A673 (cell line): ENCODE data around the gene PYGO2. TPM values are rescaled to one million over a fixed set of nuclear protein-coding genes. Genes with fewer than 3 reads are reported as not detected.
A peak's percentile ranks its signal among the peaks of the same experiment; 100 is the strongest.

Experiments used
- BruUV-seq: library from RNA; stranded (reverse); fragments of 400-500 nt; replicated peaks from 2 replicates; lab custom pipeline; 2021; lab: Mats Ljungman, UMichigan
- CTCF ChIA-PET: fragments of 300-600 bp; sonication (Branson Sonifier 250); formaldehyde crosslinking; loops from one replicate; lab custom pipeline; 2022; ENCODE audit warnings: antibody characterized with exemption; lab: Charles Lee
- POLR2A ChIA-PET: fragments of 300-600 bp; sonication (Branson Sonifier 250); formaldehyde crosslinking; loops from one replicate; lab custom pipeline; 2022; ENCODE audit warnings: antibody characterized with exemption; ENCODE audit not compliant: low non-redundant PET; lab: Charles Lee
- DNase-seq: peaks from one replicate; pipeline ENCODE4 v3.0.0-alpha.2; 2015; ENCODE audit warnings: low spot score
- H3K27ac ChIP-seq: fragments of 200-600 bp; sonication (generic); 2 replicates; pipeline ENCODE4 v1.5.1; 2016; ENCODE audit warnings: mixed run types, low read depth, mild to moderate bottlenecking, mixed read lengths, antibody characterized with exemption, low read length; ENCODE audit not compliant: poor library complexity, severe bottlenecking
- H3K27me3 ChIP-seq: fragments of 200-600 bp; sonication (generic); replicated peaks from 2 replicates; pipeline ENCODE4 v1.6.1; 2017; ENCODE audit warnings: mixed run types, low read depth, mild to moderate bottlenecking, mixed read lengths, antibody characterized with exemption, low read length; ENCODE audit not compliant: insufficient read depth, poor library complexity
- H3K36me3 ChIP-seq: fragments of 200-600 bp; sonication (generic); 2 replicates; pipeline ENCODE4 v1.6.1; 2016; ENCODE audit warnings: mixed run types, mild to moderate bottlenecking, mixed read lengths, antibody characterized with exemption, low read length; ENCODE audit not compliant: insufficient read depth, poor library complexity, severe bottlenecking
- H3K4me1 ChIP-seq: fragments of 200-600 bp; sonication (generic); 2 replicates; pipeline ENCODE4 v1.6.1; 2017; ENCODE audit warnings: mixed run types, mild to moderate bottlenecking, mixed read lengths, antibody characterized with exemption, low read length; ENCODE audit not compliant: insufficient read depth, poor library complexity, severe bottlenecking
- H3K4me3 ChIP-seq: fragments of 200-600 bp; sonication (generic); 2 replicates; pipeline ENCODE4 v1.5.1; 2016; ENCODE audit warnings: low read depth, mixed run types, mild to moderate bottlenecking, mixed read lengths, low read length; ENCODE audit not compliant: poor library complexity, severe bottlenecking
- H3K9me3 ChIP-seq: fragments of 200-600 bp; sonication (generic); 2 replicates; pipeline ENCODE4 v1.6.1; 2016; ENCODE audit warnings: mixed run types, low read depth, mild to moderate bottlenecking, mixed read lengths, antibody characterized with exemption, low read length; ENCODE audit not compliant: poor library complexity, severe bottlenecking
- CTCF ChIP-seq: fragments of 300-800, 200-600 bp; sonication (generic); conservative IDR thresholded peaks from 2 replicates; pipeline ENCODE4 v1.5.1; 2017; ENCODE audit warnings: low read depth, mild to moderate bottlenecking, antibody characterized with exemption, low read length, moderate library complexity, mixed read lengths
- EZH2 ChIP-seq: fragments of 200-600 bp; sonication (generic); IDR thresholded peaks from 2 replicates; pipeline ENCODE4 v1.6.1; 2017; ENCODE audit warnings: borderline replicate concordance, low read depth, mild to moderate bottlenecking, mixed read lengths, antibody characterized with exemption, low read length; ENCODE audit not compliant: poor library complexity, severe bottlenecking
- intact Hi-C: fragments of 100-400 bp; cut with micrococcal nuclease; formaldehyde crosslinking; loops from one replicate; pipeline ENCODE4 v1.10.0; 2022; ENCODE audit not compliant: unreplicated experiment
- total RNA-seq: library from RNA; stranded (reverse); gene quantifications from 2 replicates; pipeline ENCODE4 v1.2.3, GENCODE V29; 2021

PYGO2 gene
- total RNA-seq, 1 experiment from 2014 or later: 48.5 TPM

DNA sequence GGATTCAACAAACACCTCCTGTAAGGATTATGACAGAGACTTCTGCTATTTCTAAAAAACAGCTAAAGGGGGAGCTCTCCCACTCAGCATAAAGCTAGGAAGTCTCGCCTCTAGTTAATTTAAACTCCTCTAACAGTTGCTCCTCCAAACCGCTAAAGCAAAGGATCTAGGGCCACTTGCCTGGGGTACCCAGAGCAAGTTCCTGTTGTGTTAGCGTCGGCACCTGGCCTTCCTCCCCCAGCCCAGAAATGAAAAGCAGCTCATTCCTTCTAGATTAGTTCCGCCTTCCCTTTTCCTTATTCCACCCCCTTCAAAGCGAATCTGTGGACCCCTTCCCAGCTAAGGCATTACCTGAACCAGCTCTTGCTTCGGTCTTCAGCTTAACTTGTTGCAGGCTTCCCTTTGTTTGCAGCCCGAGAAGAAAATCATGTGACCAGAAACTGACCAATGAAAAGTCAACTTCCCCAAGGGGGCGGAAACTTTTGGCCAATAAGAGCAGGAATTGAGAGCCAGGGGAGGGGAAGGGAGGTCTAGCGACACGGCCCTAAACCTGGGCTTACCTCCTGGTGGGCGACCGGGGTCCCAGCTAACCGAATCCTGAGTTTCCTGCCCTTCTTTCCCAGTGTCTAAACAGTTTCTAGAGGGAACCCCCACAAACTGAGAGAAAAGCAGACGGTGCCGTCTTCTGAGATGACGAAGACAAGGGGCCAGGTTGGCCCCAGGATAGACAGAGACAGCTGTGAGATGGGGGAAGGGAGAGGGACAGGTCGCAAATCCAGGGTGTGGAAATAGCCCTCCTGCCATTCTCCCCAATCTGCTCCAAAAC is 5.7 kb downstream of the PYGO2 start, which contains the start of gene PBXIP1:
Gene PBXIP1, minus strand, starts transcription at position 382 of the 826 bp plus-strand sequence. CDS start 2,378 bp downstream, outside the sequence.
- peak within 1 kb of the TSS; percentile 77 for H3K27ac ChIP-seq
- POLR2A ChIA-PET: interaction anchor here (0.6 kb wide), 1 partner anchor 20 kb away, joined by 3 read pairs; the partner anchor contains the start of gene PMVK
- intact Hi-C loops: no loop called here
- peaks cover 19% of the 10 kb centered on the region for H3K4me1 ChIP-seq
- no peaks in the 10 kb centered on the region for H3K9me3 ChIP-seq
- no peaks in the 10 kb centered on the region for H3K27me3 ChIP-seq
- DNase-seq: peak; percentile 96
- CTCF ChIA-PET: interaction anchor here (0.5 to 2.4 kb wide), 13 partner anchors 10 to 158 kb away, joined by 3 to 17 read pairs (median 3); partner anchors contain the start of gene SHC1
- H3K4me3 ChIP-seq: peak within 1 kb of the TSS; percentile 51
- BruUV-seq: no TSS peak
- TF ChIP-seq EZH2: no peak
- peak; percentile 54 for TF ChIP-seq CTCF
- H3K36me3 ChIP-seq: peaks cover 18% of the 10 kb centered on the region

DNA sequence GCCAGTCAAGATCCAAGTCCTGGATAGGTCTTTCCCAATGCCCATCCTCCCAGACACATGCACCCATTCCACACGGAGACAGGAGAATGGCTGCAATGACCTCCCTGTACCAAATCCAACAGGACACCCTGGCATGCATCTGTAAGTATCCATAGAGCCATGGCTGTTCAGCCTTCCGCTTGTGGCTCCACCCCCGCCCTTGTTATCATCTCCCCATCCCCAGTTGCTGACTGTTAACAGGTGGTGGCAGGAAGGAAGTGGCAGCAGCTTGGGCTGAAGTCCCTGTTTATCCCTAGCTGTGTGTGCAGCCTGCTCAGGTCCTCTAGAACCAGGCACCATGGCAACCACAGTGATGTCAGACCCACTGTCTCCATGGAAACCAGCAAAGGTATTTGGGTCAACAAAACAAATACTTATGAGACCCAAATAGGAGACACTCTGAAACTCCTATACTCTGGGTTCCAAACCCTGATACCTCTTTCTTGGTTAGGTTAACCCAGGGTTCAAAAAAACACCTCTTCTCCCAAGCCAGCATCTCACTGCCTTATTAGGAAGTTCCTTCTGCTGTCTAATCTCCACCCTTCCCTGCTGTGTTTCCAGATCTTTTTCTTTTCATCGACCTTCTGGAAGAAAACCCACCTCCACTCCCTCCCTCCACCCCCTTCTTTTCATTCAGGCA is 6.4 kb downstream of the PYGO2 start:
- no peak for DNase-seq
- Histone ChIP-seq H3K4me1 (peaks cover 14% of the 10 kb centered on the region), H3K9me3 (no peaks in the 10 kb centered on the region), H3K27me3 (no peaks in the 10 kb centered on the region), H3K36me3 (peaks cover 21% of the 10 kb centered on the region), H3K4me3 (peak overlapping the region; percentile 51), H3K27ac (peak overlapping the region; percentile 77)
- POLR2A ChIA-PET: interaction anchor here (0.6 kb wide), 1 partner anchor 19 kb away, joined by 3 read pairs; the partner anchor contains the start of gene PMVK
- BruUV-seq: no TSS peak
- CTCF ChIA-PET: interaction anchor here (0.5 to 2.4 kb wide), 10 partner anchors 9 to 159 kb away, joined by 3 to 17 read pairs (median 4); partner anchors contain the start of gene SHC1
- intact Hi-C loops: no loop called here
- TF ChIP-seq CTCF: no peak
- TF ChIP-seq EZH2: no peak

- peaks cover 19% of the 10 kb centered on the region for H3K36me3 ChIP-seq
- H3K27me3 ChIP-seq: no peaks in the 10 kb centered on the region
- peaks cover 13% of the 10 kb centered on the region for H3K4me1 ChIP-seq
- no peak overlapping the region for H3K4me3 ChIP-seq
- H3K27ac ChIP-seq: no peak overlapping the region
- ChIA-PET POLR2A (no interaction called here), CTCF (interaction anchor here (1.2 to 2.4 kb wide), 3 partner anchors 14 to 63 kb away, joined by 3 to 15 read pairs (median 5); partner anchors contain the start of gene SHC1)
- no peak for DNase-seq
- TF ChIP-seq CTCF: no peak
- TF ChIP-seq EZH2: no peak
- no TSS peak for BruUV-seq
- intact Hi-C loops: no loop called here
- no peaks in the 10 kb centered on the region for H3K9me3 ChIP-seq
Observed at GRCh38 chr1:154954541-154954940, 7.0 kb downstream of the PYGO2 start.
